Endothelial cell of umbilical vein (primary cell): ENCODE data around the gene RBKS. TPM values are rescaled to one million over a fixed set of nuclear protein-coding genes. Genes with fewer than 3 reads are reported as not detected.

ENCODE experiments used
- BruUV-seq: library from RNA; stranded (reverse); fragments of 400-500 nt; replicated peaks from 2 replicates; lab custom pipeline; 2021; lab: Mats Ljungman, UMichigan
- CTCF ChIA-PET: fragments of 300-600, 350-600 bp; sonication (Branson Sonifier 250); formaldehyde crosslinking; loops from one replicate; lab custom pipeline; 2021; ENCODE audit warnings: antibody characterized with exemption, inconsistent platforms; lab: Charles Lee
- POLR2A ChIA-PET: fragments of 300-600, 350-600 bp; sonication (Branson Sonifier 250); formaldehyde crosslinking; loops from one replicate; lab custom pipeline; 2021; ENCODE audit warnings: antibody characterized with exemption, inconsistent platforms; lab: Charles Lee
- DNase-seq: peaks from one replicate; pipeline ENCODE4 v3.0.0-alpha.2; 2011; ENCODE audit warnings: low read depth, low spot score
- FAIRE-seq: peaks from 2 replicates; lab custom pipeline; 2011; peaks lifted over from hg19 to GRCh38; lab: Jason Lieb, UNC
- H2AFZ ChIP-seq: 2 replicates; pipeline ENCODE4 v1.6.0; 2012; ENCODE audit warnings: low read depth, low read length, control low read depth, inconsistent platforms
- H3K27ac ChIP-seq: 2 replicates; pipeline ENCODE4 v1.5.1; 2011; ENCODE audit warnings: low read depth, mild to moderate bottlenecking, control low read depth, low read length, moderate library complexity; ENCODE audit not compliant: insufficient read depth
- H3K27me3 ChIP-seq, 2 experiments: 2 replicates each; pipeline versions ENCODE4 v1.6.0 to v1.6.1; 2011; ENCODE audit warnings: low read length in 2 of 2, mixed read lengths in 1 of 2; ENCODE audit not compliant: control insufficient read depth in 2 of 2, insufficient read depth in 2 of 2
- H3K36me3 ChIP-seq, 2 experiments: 2 replicates in 1 of 2; 3 replicates in 1 of 2; pipeline ENCODE4 v1.5.1; 2011; ENCODE audit warnings: low read length in 2 of 2, mild to moderate bottlenecking in 1 of 2, moderate library complexity in 1 of 2; ENCODE audit not compliant: control insufficient read depth in 2 of 2, insufficient read depth in 2 of 2; ENCODE audit errors: extremely low read depth in 1 of 2
- H3K4me1 ChIP-seq: 3 replicates; pipeline ENCODE4 v1.5.1; 2011; ENCODE audit warnings: mild to moderate bottlenecking, low read length; ENCODE audit not compliant: control insufficient read depth, insufficient read depth; ENCODE audit errors: extremely low read depth
- H3K4me2 ChIP-seq: 2 replicates; pipeline ENCODE4 v1.6.1; 2011; ENCODE audit warnings: low read length, control low read depth, mixed read lengths; ENCODE audit not compliant: insufficient read depth
- H3K4me3 ChIP-seq, 3 experiments: fragments of 200-600 bp in 1 of 3; sonication (generic), shearing (Covaris generic) in 1 of 3; replicated peaks in 1 of 3; 2 replicates each; pipeline ENCODE4 v1.5.1; 2011 to 2016; ENCODE audit warnings: control low read depth in 3 of 3, low read length in 3 of 3, mild to moderate bottlenecking in 2 of 3, inconsistent platforms in 1 of 3, low read depth in 1 of 3, moderate library complexity in 1 of 3; ENCODE audit not compliant: insufficient read depth in 1 of 3
- H3K79me2 ChIP-seq: 2 replicates; pipeline ENCODE4 v1.6.0; 2012; ENCODE audit warnings: low read length, inconsistent platforms; ENCODE audit not compliant: control insufficient read depth, insufficient read depth
- H3K9ac ChIP-seq: replicated peaks from 2 replicates; pipeline ENCODE3; 2011; ENCODE audit warnings: low read length, control low read depth; ENCODE audit not compliant: insufficient read depth; ENCODE audit errors: extremely low read depth
- H3K9me1 ChIP-seq: replicated peaks from 3 replicates; pipeline ENCODE4 v1.6.0; 2011; ENCODE audit warnings: mild to moderate bottlenecking, low read length; ENCODE audit not compliant: control insufficient read depth, insufficient read depth; ENCODE audit errors: extremely low read depth
- H3K9me3 ChIP-seq: replicated peaks from 2 replicates; pipeline ENCODE4 v1.5.1; 2012; ENCODE audit warnings: low read length, inconsistent platforms; ENCODE audit not compliant: control insufficient read depth, insufficient read depth
- H4K20me1 ChIP-seq: replicated peaks from 2 replicates; pipeline ENCODE3; 2011; ENCODE audit warnings: mild to moderate bottlenecking, low read length; ENCODE audit not compliant: control insufficient read depth, insufficient read depth; ENCODE audit errors: extremely low read depth
- EZH2 ChIP-seq: IDR thresholded peaks from 2 replicates; pipeline ENCODE4 v1.6.1; 2012; ENCODE audit warnings: borderline replicate concordance, low read depth, mild to moderate bottlenecking, moderate library complexity, low read length, inconsistent platforms; ENCODE audit not compliant: severe bottlenecking
- FOS ChIP-seq: IDR thresholded peaks from 2 replicates; pipeline ENCODE4 v1.6.1; 2011; ENCODE audit warnings: mild to moderate bottlenecking, low read length, moderate library complexity, borderline replicate concordance; ENCODE audit not compliant: insufficient read depth
- GATA2 ChIP-seq: IDR thresholded peaks from 2 replicates; pipeline ENCODE4 v1.7.0; 2011; ENCODE audit warnings: low read depth, mild to moderate bottlenecking, moderate library complexity, mixed read lengths, low read length; ENCODE audit not compliant: insufficient read length, insufficient read depth
- JUN ChIP-seq: IDR thresholded peaks from 2 replicates; pipeline ENCODE4 v1.6.1; 2011; ENCODE audit warnings: borderline replicate concordance, low read depth; ENCODE audit not compliant: insufficient read length, insufficient read depth
- MAX ChIP-seq: IDR thresholded peaks from 2 replicates; pipeline ENCODE4 v1.6.1; 2011; ENCODE audit not compliant: insufficient read depth, insufficient read length
- POLR2A ChIP-seq: IDR thresholded peaks from 2 replicates; pipeline ENCODE4 v1.6.1; 2012; ENCODE audit warnings: low read depth, mild to moderate bottlenecking, control low read depth, low read length
- POLR2AphosphoS5 ChIP-seq: IDR thresholded peaks from 2 replicates; pipeline ENCODE4 v1.6.1; 2012; ENCODE audit warnings: low read depth, mild to moderate bottlenecking, control low read depth, low read length, moderate library complexity; ENCODE audit not compliant: insufficient read depth
- dilution Hi-C: fragments of 300-500 bp; cut with MboI; formaldehyde crosslinking; loops from one replicate; pipeline ENCODE4 v1.15.0; 2019; ENCODE audit warnings: low sequenced_read_pairs; ENCODE audit not compliant: extremely low pct_ligation_motif_present
- intact Hi-C: fragments of 100-400 bp; cut with micrococcal nuclease; formaldehyde crosslinking; loops from one replicate; pipeline ENCODE4 v1.10.0; 2022
- polyA plus RNA-seq, 4 experiments: library from polyadenylated mRNA; depleted of rRNA in 3 of 4; stranded (reverse) in 3 of 4; unstranded in 1 of 4; fragments of >200 nt; gene quantifications; 2 replicates each; pipeline versions ENCODE4 v1.2.1 to v1.2.3, GENCODE V29; 2011 to 2012; ENCODE audit warnings: missing spikeins in 1 of 4
- total RNA-seq: library from RNA; stranded (reverse); gene quantifications from 2 replicates; pipeline ENCODE4 v1.2.3, GENCODE V29; 2021

Gene RBKS
- total and polyA plus RNA-seq, 2 donors (not counting 3 experiments of a cell fraction or from before 2014, with no cell fraction given) = 0.64 to 1.8 TPM

- CTCF ChIA-PET = interaction anchor here (1.2 kb wide), 1 partner anchor 12 kb away, joined by 4 read pairs; no protein-coding TSS in a partner anchor
Observed at GRCh38 chr2:27903649-27904404, 13.6 kb upstream of the RBKS start.

GRCh38 chr2:27903018-27903417 lies 12.8 kb upstream of the RBKS start:
- TF ChIP-seq EZH2 = no peak
- TF ChIP-seq POLR2AphosphoS5 = no peak
- no peak for TF ChIP-seq FOS
- no peak overlapping the region for H2AFZ ChIP-seq
- FAIRE-seq (no peak), DNase-seq (no peak)
- H3K36me3 ChIP-seq = no peaks in the 10 kb centered on the region
- POLR2A ChIA-PET = no interaction called here
- BruUV-seq = no TSS peak
- CTCF ChIA-PET = no interaction called here
- no peak overlapping the region for H3K9ac ChIP-seq
- no peak overlapping the region for H3K4me3 ChIP-seq
- H3K27me3 ChIP-seq = no peaks in the 10 kb centered on the region
- dilution Hi-C loops = no loop called here
- intact Hi-C loops = no loop called here
- no peak overlapping the region for H3K27ac ChIP-seq
- H4K20me1 ChIP-seq = no peaks in the 10 kb centered on the region
- no peaks in the 10 kb centered on the region for H3K9me3 ChIP-seq
- H3K9me1 ChIP-seq = no peaks in the 10 kb centered on the region
- no peak overlapping the region for H3K4me2 ChIP-seq
- H3K79me2 ChIP-seq = no peaks in the 10 kb centered on the region
- H3K4me1 ChIP-seq = peaks cover 4% of the 10 kb centered on the region

More at GRCh38 chr2:27903649-27904404, 13.6 kb upstream of the RBKS start:
- dilution Hi-C loops (no loop called here), intact Hi-C loops (no loop called here)
- Histone ChIP-seq H3K27ac (no peak overlapping the region), H3K9me3 (no peaks in the 10 kb centered on the region), H3K9me1 (no peaks in the 10 kb centered on the region), H3K4me1 (peaks cover 4% of the 10 kb centered on the region), H3K9ac (no peak overlapping the region), H3K4me2 (no peak overlapping the region), H4K20me1 (no peaks in the 10 kb centered on the region), H3K4me3 (no peak overlapping the region), H3K79me2 (no peaks in the 10 kb centered on the region), H3K27me3 (no peaks in the 10 kb centered on the region), H2AFZ (no peak overlapping the region), H3K36me3 (no peaks in the 10 kb centered on the region)
- TF ChIP-seq GATA2 = no peak
- TF ChIP-seq MAX = no peak
- TF ChIP-seq FOS = peak; percentile 73
- TF ChIP-seq POLR2A = no peak
- no peak for TF ChIP-seq POLR2AphosphoS5
- TF ChIP-seq JUN = peak; percentile 51
- FAIRE-seq (peak; percentile 59), DNase-seq (peak; percentile 63)
- POLR2A ChIA-PET = no interaction called here
- BruUV-seq = TSS peak; percentile 45
